ENCODE results near the gene AGR2. TPM values are rescaled to one million over a fixed set of nuclear protein-coding genes. Genes with fewer than 3 reads are reported as not detected.

Gene AGR2
- total RNA-seq, 4 donors from 2014 or later = not detected

DNA sequence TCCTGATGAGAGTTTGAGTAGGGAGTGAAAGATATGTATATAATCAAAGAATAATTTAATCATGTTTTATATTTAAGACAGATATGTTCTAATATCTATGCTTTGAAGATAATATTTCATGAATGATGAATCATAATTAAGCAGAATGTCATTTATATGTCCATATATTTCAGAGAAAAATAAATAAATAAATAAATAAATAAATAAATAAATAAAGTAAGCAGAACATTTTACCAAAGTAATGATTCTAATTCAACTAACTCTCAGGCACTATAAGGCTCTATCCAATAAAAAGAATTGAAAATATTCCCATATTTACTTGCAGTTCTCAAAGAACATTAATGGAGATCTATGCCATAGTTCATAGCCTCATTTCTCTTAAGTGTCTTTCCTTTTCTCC lies 40.9 kb upstream of the AGR2 start:
- TF ChIP-seq, protein P1, sequence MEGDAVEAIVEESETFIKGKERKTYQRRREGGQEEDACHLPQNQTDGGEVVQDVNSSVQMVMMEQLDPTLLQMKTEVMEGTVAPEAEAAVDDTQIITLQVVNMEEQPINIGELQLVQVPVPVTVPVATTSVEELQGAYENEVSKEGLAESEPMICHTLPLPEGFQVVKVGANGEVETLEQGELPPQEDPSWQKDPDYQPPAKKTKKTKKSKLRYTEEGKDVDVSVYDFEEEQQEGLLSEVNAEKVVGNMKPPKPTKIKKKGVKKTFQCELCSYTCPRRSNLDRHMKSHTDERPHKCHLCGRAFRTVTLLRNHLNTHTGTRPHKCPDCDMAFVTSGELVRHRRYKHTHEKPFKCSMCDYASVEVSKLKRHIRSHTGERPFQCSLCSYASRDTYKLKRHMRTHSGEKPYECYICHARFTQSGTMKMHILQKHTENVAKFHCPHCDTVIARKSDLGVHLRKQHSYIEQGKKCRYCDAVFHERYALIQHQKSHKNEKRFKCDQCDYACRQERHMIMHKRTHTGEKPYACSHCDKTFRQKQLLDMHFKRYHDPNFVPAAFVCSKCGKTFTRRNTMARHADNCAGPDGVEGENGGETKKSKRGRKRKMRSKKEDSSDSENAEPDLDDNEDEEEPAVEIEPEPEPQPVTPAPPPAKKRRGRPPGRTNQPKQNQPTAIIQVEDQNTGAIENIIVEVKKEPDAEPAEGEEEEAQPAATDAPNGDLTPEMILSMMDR (IDR thresholded peaks at IDR 0.05; ENCODE audit: low read depth) = no peak

DNA sequence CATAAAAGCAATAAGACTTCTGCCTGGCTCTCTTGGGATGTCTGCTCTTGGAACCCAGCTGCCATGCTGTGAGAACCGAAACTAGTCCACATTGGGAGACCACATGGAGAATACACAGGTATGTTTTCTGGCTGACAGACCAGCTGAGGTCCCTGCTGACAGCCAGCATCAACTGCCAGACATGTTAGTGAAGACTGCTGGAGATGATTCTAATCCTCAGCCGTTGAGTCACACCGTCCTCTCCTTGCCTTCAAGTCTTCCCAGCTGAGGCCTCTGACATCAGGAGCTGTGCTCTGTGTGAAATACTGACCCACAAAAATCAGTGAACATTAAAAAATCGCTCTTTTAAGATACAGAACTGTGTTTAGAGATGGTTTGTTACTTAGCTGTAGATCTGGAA lies 36.9 kb upstream of the AGR2 start:
- TF ChIP-seq, protein P1 (IDR thresholded peaks at IDR 0.05; ENCODE audit: low read depth) = no peak

DNA sequence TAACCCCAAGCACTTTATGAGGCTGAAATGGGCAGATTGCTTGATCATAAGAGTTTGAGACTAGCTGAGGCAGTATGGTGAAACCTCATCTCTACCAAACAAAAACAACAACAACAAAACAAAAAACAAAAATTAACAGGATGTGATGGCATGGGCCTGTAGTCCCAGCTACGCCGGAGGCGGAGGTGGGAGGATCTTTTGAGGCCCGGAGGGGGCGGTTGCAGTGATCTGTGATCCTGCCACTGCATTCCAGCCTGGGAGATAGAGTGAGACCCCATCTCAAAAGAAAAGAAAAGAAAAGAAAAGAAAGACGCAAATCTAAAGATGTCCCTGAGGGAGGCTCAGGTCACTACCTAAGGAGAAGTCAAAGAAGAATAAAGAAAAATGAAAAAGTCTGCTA lies 35.3 kb upstream of the AGR2 start:
- TF ChIP-seq, protein P1 (IDR thresholded peaks at IDR 0.05; ENCODE audit: low read depth) = no peak

DNA sequence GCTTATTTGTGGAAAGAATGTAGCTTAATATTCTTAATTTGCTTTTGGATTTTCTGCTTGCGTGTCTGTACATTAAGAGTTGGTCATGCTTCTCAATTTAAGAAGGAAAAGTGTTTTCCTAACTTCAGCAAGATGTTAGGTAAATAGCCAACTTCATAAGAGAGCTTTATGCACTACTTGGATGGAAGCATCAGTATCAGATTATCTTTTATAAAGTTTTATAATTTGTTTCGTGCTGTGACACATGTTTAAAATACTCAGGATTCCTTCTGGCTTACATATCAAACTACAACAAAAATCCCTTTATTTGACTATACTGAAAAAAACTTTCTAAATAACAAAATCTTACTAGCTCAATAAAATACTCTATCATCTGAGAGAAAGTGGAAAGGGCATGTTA lies 34.8 kb upstream of the AGR2 start:
- TF ChIP-seq, protein P1 (IDR thresholded peaks at IDR 0.05; ENCODE audit: low read depth) = no peak

DNA sequence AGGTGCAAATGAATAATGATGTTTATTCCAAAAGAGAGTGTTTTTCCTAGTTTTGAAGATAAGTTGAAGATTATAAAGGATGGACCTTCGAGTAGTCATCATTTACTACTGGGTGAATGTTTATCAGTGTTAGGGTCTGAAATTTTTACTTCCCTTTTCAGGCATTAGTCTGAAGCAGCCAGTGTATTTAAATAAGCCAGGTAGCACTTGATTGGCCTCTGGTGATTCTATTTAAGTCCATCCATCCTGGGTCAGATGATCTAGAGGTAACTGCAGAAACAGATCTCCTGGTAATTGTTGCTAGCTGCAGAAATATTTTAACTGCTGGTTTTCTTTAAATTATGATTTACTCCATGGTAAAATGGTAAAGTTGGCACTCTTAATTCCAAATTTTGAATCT lies 34.1 kb upstream of the AGR2 start:
- TF ChIP-seq, protein P1 (IDR thresholded peaks at IDR 0.05; ENCODE audit: low read depth) = no peak

DNA sequence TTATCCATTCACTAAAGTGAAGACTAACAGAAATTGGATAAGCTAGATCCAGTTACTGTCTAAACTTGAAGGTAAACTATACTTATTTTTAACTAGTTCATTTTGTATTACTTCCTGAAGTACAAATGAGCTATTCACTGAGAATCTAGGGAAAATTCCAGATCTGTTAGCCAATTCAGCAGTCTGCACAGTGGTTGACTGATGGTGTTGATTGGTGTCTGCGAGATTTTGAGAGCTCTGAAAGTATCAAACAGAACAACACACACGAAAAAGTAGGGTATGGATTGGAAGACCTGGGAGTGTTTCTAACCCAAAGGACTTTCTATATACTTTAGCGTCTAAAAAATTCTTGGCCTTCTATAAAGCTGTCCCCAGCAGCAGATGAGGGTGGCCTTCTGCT lies 33.6 kb upstream of the AGR2 start:
- TF ChIP-seq, protein P1 (IDR thresholded peaks at IDR 0.05; ENCODE audit: low read depth) = no peak

DNA sequence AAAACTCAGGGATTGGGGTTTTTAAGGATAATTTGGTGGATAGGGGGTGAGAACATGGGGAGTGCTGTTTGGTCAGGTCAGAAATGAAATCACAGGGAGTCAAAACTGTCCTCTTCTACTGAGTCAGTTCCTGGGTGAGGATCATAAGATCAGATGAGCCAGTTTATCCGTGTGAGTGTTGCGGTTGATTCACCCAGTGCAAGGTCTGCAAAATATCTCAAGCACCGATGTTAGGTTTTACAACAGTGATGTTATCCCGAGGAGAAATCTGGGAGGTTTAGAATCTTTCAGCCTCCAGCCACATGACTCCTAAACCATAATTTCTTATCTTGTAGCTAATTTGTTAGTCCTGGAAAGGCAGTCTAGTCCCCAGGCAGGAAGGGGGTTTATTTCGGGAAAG lies 31.7 kb upstream of the AGR2 start:
- TF ChIP-seq, protein P1 (IDR thresholded peaks at IDR 0.05; ENCODE audit: low read depth) = no peak

Measured in subcutaneous adipose tissue (tissue), 4 donors.